Measurements from ENCODE around the gene ZNF827. TPM values are rescaled to one million over a fixed set of nuclear protein-coding genes. Genes with fewer than 3 reads are reported as not detected.

The ZNF827 gene
- 10 to 100 TPM; 14.2 to 18.4 (median 15.8) TPM for total RNA-seq
- 4.8 TPM for polyA plus RNA-seq
- long read RNA-seq, donor 1, partial matches to known transcripts = 7 of 20 reads
- long read RNA-seq, donor 1, other reads (novel, unspliced or antisense) = 13 of 20 reads
- long read RNA-seq, donor 2, partial matches to known transcripts = 1 of 2 reads
- long read RNA-seq, donor 2, other reads (novel, unspliced or antisense) = 1 of 2 reads
- long read RNA-seq, donor 3, partial matches to known transcripts = 6 of 16 reads
- long read RNA-seq, donor 3, other reads (novel, unspliced or antisense) = 10 of 16 reads
- long read RNA-seq, donor 4, partial matches to known transcripts = 0 of 1 reads
- long read RNA-seq, donor 4, other reads (novel, unspliced or antisense) = 1 of 1 reads

DNA sequence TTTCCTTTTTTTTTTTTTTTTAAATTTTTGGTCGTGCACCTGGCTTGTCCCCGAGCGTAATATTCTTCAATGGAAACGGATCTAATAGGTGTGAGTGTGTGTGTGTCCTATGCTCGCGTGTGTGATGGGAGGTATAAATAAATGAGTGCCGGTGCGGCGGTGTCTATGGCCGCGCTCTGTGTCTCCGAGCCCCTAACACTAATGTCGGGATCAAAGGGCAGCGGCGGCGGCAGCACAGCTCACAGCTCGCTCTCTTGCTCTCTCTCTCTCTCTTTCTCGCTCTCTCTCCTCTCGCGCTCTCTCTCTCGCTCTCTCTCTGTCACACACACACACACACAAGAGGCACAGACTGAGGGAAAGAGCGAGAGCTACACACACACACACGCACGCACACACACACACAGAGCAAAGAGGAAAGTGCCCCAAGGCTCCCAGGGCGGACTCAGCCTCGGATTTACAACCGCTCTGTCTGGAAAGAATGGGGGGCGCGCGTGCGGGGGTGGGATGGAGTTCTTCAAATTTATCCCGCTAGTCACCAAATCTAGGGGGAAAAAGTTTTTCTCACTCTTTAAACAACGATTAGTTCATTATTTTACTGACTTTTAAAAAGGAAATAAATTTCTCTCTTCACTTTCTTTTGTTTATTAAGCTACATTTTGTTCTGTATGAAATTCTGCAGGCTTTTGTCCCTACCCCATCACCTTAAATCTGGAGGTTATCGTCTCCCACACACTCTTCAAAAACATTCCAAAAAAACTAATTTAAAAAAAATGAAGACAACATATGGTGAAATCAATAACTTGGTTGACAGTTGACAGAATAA, at the start of gene ZNF827:
ZNF827 (minus strand) TSS at position 206 of the 823 bp plus-strand sequence. CDS start 416 bp downstream, outside the sequence.
- intact Hi-C loops (cut with DNase I) = loop anchor here in 2 of 4 donors (10.0 kb wide), 1 partner anchor 204 kb away; no protein-coding TSS in a partner anchor
- peak within 1 kb of the TSS; percentile 99 for H3K4me3 ChIP-seq (ENCODE audit: low read length)
- no peaks in the 10 kb centered on the region for H3K9me3 ChIP-seq (ENCODE audit: control insufficient read depth, low read length)
- DNase-seq (peak; percentile 51 to 83 (median 81)), ATAC-seq (peak; percentile 58 to 65)
- 3% methylated on average over 34 of the region's 34 CpGs for WGBS
- peak within 1 kb of the TSS; percentile 84 for H3K27ac ChIP-seq (ENCODE audit: low read length)
- H3K27me3 ChIP-seq (ENCODE audit: control insufficient read depth, insufficient read depth) = no peaks in the 10 kb centered on the region
- H3K4me1 ChIP-seq (ENCODE audit: control insufficient read depth, insufficient read depth, low read length) = peaks cover 2% of the 10 kb centered on the region

DNA sequence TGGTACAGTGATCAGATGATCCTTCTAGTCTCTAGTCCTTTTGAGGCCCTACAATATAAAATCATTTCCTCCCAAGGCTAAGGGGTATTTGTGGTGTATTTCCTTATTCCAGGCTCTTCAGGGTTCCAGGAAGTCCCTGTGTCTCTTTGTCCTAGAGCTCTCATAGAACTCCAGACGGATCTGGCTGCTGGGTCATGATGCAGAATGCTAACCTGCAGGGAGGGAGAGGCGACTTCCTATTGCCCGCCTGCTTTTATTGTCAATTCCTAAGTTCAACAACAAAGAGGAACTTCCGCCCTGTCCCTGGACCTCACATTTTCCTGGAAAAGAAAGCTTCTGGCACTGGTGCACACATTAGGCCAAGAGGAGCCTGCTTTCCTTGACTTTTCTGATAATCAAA, 45.9 kb upstream of the ZNF827 start:
- Histone ChIP-seq H3K27ac (ENCODE audit: low read length) (peak overlapping the region; percentile 27), H3K27me3 (ENCODE audit: control insufficient read depth, insufficient read depth) (no peaks in the 10 kb centered on the region), H3K4me1 (ENCODE audit: control insufficient read depth, insufficient read depth, low read length) (no peaks in the 10 kb centered on the region), H3K9me3 (ENCODE audit: control insufficient read depth, low read length) (no peaks in the 10 kb centered on the region), H3K4me3 (ENCODE audit: low read length) (no peak overlapping the region)
- intact Hi-C loops (cut with DNase I) = no loop called here
- WGBS = 61% methylated on average over 4 of the region's 4 CpGs
- DNase-seq (no peak), ATAC-seq (peak in 1 of 2 donors; percentile 55)

DNA sequence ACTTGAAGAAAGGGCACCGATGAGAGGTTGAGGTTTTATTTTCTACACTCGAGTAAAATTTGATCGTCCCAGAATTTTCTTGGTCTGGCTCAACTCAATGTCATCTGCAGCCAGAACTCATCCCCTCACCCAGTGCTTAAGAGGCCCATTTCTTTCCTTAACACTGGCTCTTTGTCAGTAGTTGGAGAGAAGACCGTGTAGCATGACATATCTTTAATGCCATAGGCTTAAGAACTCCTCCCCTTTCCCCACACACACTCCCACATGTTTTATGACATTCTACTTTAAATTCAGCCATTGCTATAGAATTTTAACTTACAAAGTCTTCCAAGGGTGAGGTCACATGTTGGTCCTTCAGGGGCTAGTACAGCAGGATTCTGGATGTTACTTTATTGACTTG, 44.2 kb upstream of the ZNF827 start:
- ATAC-seq (no peak), DNase-seq (no peak)
- no peak overlapping the region for H3K27ac ChIP-seq (ENCODE audit: low read length)
- intact Hi-C loops (cut with DNase I) = no loop called here
- H3K9me3 ChIP-seq (ENCODE audit: control insufficient read depth, low read length) = no peaks in the 10 kb centered on the region
- H3K4me3 ChIP-seq (ENCODE audit: low read length) = no peak overlapping the region
- H3K27me3 ChIP-seq (ENCODE audit: control insufficient read depth, insufficient read depth) = no peaks in the 10 kb centered on the region
- no peaks in the 10 kb centered on the region for H3K4me1 ChIP-seq (ENCODE audit: control insufficient read depth, insufficient read depth, low read length)
- 77% methylated on average over 4 of the region's 4 CpGs for WGBS

- WGBS = 17% methylated on average over 3 of the region's 3 CpGs
- Histone ChIP-seq H3K9me3 (ENCODE audit: control insufficient read depth, low read length) (no peaks in the 10 kb centered on the region), H3K4me3 (ENCODE audit: low read length) (no peak overlapping the region), H3K4me1 (ENCODE audit: control insufficient read depth, insufficient read depth, low read length) (no peaks in the 10 kb centered on the region), H3K27me3 (ENCODE audit: control insufficient read depth, insufficient read depth) (no peaks in the 10 kb centered on the region), H3K27ac (ENCODE audit: low read length) (no peak overlapping the region)
- DNase-seq (no peak), ATAC-seq (peak in 1 of 2 donors; percentile 61)
- intact Hi-C loops (cut with DNase I) = no loop called here
Observed at GRCh38 chr4:145979160-145979559, 40.5 kb upstream of the ZNF827 start.

DNA sequence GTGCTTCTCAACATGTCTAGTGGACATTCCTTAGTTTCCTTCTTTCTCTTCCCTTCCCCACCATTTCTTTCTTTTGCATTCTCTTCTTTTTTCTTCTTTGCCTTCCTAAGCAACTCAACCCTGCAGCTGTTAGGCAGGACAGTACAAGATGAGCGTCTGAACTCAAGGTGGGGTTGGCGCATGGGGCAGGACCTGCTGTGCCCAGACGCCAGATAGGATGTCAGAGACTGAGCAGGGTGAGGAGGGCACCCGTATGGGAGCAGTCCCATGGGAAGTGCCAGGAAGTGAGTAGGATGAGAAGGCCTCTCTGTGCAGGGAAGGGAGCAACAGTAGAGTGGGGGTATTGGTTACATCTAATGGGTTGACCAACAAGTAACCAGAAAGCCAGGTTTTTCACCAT, 38.1 kb upstream of the ZNF827 start:
- no peaks in the 10 kb centered on the region for H3K27me3 ChIP-seq (ENCODE audit: control insufficient read depth, insufficient read depth)
- no peak overlapping the region for H3K27ac ChIP-seq (ENCODE audit: low read length)
- H3K4me1 ChIP-seq (ENCODE audit: control insufficient read depth, insufficient read depth, low read length) = no peaks in the 10 kb centered on the region
- no peak overlapping the region for H3K4me3 ChIP-seq (ENCODE audit: low read length)
- intact Hi-C loops (cut with DNase I) = no loop called here
- DNase-seq (no peak), ATAC-seq (no peak)
- no peaks in the 10 kb centered on the region for H3K9me3 ChIP-seq (ENCODE audit: control insufficient read depth, low read length)
- WGBS = 78% methylated on average over 4 of the region's 4 CpGs

GRCh38 chr4:145960012-145960411, 21.4 kb upstream of the ZNF827 start:
- no peaks in the 10 kb centered on the region for H3K27me3 ChIP-seq (ENCODE audit: control insufficient read depth, insufficient read depth)

DNA sequence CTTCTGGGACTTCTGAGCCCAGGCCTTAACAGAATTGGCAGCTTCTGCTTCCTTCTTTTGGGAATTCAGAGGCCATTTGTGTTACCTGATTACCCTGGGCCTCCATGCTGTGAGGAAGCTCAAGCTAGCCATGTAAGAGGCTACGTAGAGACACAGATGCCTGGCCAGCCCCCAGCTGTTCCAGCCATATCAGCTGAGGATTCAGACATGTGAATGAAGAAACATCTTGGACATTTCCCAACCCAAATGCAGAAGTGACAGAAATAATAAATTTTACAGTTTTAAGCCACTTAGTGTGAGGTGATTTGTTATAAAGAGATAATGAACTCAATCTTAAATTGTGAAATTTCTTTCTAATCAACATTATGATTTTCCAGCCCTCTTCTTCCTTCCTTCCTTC, 18.7 kb upstream of the ZNF827 start:
- Histone ChIP-seq H3K4me1 (ENCODE audit: control insufficient read depth, insufficient read depth, low read length) (no peaks in the 10 kb centered on the region), H3K27ac (ENCODE audit: low read length) (no peak overlapping the region), H3K27me3 (ENCODE audit: control insufficient read depth, insufficient read depth) (no peaks in the 10 kb centered on the region), H3K4me3 (ENCODE audit: low read length) (no peak overlapping the region), H3K9me3 (ENCODE audit: control insufficient read depth, low read length) (no peaks in the 10 kb centered on the region)
- ATAC-seq (no peak), DNase-seq (no peak)
- intact Hi-C loops (cut with DNase I) = loop anchor here in 1 of 4 donors (10.0 kb wide), 1 partner anchor 217 kb away; the partner anchor contains the start of gene LSM6
- 60% methylated on average over 1 of the region's 1 CpG for WGBS

More at GRCh38 chr4:145960012-145960411, 21.4 kb upstream of the ZNF827 start:
- H3K27ac ChIP-seq (ENCODE audit: low read length) = no peak overlapping the region
- WGBS = 83% methylated on average over 2 of the region's 2 CpGs
- no peak for ATAC-seq
- DNase-seq = no peak
- H3K4me3 ChIP-seq (ENCODE audit: low read length) = no peak overlapping the region
- no peaks in the 10 kb centered on the region for H3K4me1 ChIP-seq (ENCODE audit: control insufficient read depth, insufficient read depth, low read length)
- no peaks in the 10 kb centered on the region for H3K9me3 ChIP-seq (ENCODE audit: control insufficient read depth, low read length)
- intact Hi-C loops (cut with DNase I) = no loop called here

GRCh38 chr4:145956288-145956890, 17.8 kb upstream of the ZNF827 start:
- 49% methylated on average over 3 of the region's 3 CpGs for WGBS
- Histone ChIP-seq H3K4me1 (ENCODE audit: control insufficient read depth, insufficient read depth, low read length) (no peaks in the 10 kb centered on the region), H3K9me3 (ENCODE audit: control insufficient read depth, low read length) (no peaks in the 10 kb centered on the region), H3K27ac (ENCODE audit: low read length) (no peak overlapping the region), H3K4me3 (ENCODE audit: low read length) (no peak overlapping the region), H3K27me3 (ENCODE audit: control insufficient read depth, insufficient read depth) (no peaks in the 10 kb centered on the region)
- intact Hi-C loops (cut with DNase I) = loop anchor here in 1 of 4 donors (10.0 kb wide), 1 partner anchor 218 kb away; the partner anchor contains the start of gene LSM6
- ATAC-seq (no peak), DNase-seq (no peak)

DNA sequence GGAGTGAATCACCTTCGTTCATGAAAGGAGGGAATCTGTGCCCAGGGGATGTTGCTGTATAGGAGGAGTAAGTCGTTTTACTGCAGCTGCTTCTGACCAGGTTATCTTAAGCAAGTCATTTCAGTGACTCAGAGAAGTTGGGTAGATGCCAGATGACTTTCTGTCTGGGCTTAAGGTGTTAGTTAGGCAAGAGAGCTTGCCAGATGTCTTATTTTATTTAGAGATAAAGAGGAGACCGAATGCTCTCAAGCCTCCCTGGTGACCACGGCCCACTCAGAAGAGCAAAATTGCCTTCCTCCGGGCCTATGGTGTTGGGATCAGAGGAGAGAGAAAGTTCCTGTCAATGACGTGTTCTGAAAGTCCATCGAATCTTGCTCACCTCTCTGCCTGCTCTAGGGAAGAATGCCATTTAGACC, 16.3 kb upstream of the ZNF827 start:
- 54% methylated on average over 7 of the region's 7 CpGs for WGBS

DNA sequence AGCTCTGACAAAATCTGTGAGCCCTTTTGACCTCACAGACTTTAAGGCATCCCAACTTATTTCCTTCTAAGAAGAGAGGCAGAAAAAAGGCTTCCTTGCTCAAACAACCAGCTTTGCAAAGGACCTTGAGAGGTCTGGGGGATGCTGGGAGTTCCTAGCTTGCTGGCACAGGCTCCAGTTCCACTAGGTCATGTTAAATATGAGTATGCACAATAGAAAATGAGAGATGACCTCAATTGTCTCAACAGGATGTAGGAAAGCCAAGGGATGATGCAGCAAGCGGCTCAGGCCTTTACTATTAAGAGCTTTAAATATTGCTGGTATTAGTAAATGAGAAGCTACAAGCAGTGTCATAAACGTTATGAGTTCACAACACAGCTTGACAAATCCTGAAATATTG, 13.3 kb upstream of the ZNF827 start:
- no peaks in the 10 kb centered on the region for H3K4me1 ChIP-seq (ENCODE audit: control insufficient read depth, insufficient read depth, low read length)
- ATAC-seq = no peak
- DNase-seq = no peak
- intact Hi-C loops (cut with DNase I) = loop anchor here in 1 of 4 donors (10.0 kb wide), 1 partner anchor 223 kb away; the partner anchor contains the start of gene LSM6
- H3K27me3 ChIP-seq (ENCODE audit: control insufficient read depth, insufficient read depth) = no peaks in the 10 kb centered on the region
- H3K27ac ChIP-seq (ENCODE audit: low read length) = no peak overlapping the region
- H3K9me3 ChIP-seq (ENCODE audit: control insufficient read depth, low read length) = no peaks in the 10 kb centered on the region
- H3K4me3 ChIP-seq (ENCODE audit: low read length) = no peak overlapping the region
- 63% methylated on average over 2 of the region's 2 CpGs for WGBS

More for the DNA sequence above, 16.3 kb upstream of the ZNF827 start:
- peak in 1 of 2 donors; percentile 47 for ATAC-seq
- no peak overlapping the region for H3K27ac ChIP-seq (ENCODE audit: low read length)
- no peaks in the 10 kb centered on the region for H3K4me1 ChIP-seq (ENCODE audit: control insufficient read depth, insufficient read depth, low read length)
- H3K9me3 ChIP-seq (ENCODE audit: control insufficient read depth, low read length) = no peaks in the 10 kb centered on the region
- no peak overlapping the region for H3K4me3 ChIP-seq (ENCODE audit: low read length)
- intact Hi-C loops (cut with DNase I) = loop anchor here in 1 of 4 donors (10.0 kb wide), 1 partner anchor 220 kb away; the partner anchor contains the start of gene LSM6
- no peaks in the 10 kb centered on the region for H3K27me3 ChIP-seq (ENCODE audit: control insufficient read depth, insufficient read depth)
- no peak for DNase-seq
